GM12892 (cell line): ENCODE measurements around the gene RHOT2.

Experiments
- POLR2A ChIP-seq: IDR thresholded peaks from 2 replicates; pipeline ENCODE4 v1.6.1; 2011; ENCODE audit warnings: low read depth, low read length, control low read depth
- POLR2AphosphoS5 ChIP-seq: IDR thresholded peaks from 2 replicates; pipeline ENCODE4 v1.6.1; 2011; ENCODE audit warnings: low read depth, low read length, control low read depth
- TAF1 ChIP-seq: IDR thresholded peaks from 2 replicates; pipeline ENCODE4 v1.6.1; 2011; ENCODE audit warnings: low read depth, mild to moderate bottlenecking, control low read depth, low read length, borderline replicate concordance

GRCh38 chr16:624526-625070 is 43.3 kb upstream of the RHOT2 start:
- no peak for TF ChIP-seq TAF1
- no peak for TF ChIP-seq POLR2A
- no peak for TF ChIP-seq POLR2AphosphoS5
